NCI-H2196 treated with DMSO at 0.1 percent for 48 hours (cell line): ENCODE results near the gene CLUH.
"Not testable (repeated sequence)": the region's sequence is repeated elsewhere in the genome, so short reads cannot be mapped to it uniquely, and the experiment has no call there.

Experiments
- DNase-seq: peaks from one replicate; lab custom pipeline; 2025; ENCODE audit not compliant: unreplicated experiment; lab: John Stamatoyannopoulos, UW

The CLUH gene

DNA sequence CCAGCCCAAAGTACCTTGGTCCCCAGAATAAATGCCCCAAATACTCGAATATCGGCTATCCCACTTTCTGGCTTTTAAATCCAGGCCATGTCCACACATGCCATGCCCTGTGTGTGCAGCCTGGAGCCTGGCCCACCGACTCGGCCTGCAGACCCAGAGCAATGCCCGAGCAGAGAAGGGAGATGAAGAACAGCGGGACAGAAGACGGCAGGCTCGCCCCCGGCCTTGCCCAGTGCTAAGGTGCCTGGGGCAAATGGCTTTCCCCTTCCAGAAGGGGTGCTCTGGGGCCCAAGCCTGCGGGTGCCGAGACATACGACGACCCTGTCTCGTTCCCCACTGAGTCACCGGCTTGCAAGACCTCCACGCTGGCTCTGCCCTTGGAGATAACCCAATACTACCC, 8.0 kb downstream of the CLUH start:
- DNase-seq, result no peak

DNA sequence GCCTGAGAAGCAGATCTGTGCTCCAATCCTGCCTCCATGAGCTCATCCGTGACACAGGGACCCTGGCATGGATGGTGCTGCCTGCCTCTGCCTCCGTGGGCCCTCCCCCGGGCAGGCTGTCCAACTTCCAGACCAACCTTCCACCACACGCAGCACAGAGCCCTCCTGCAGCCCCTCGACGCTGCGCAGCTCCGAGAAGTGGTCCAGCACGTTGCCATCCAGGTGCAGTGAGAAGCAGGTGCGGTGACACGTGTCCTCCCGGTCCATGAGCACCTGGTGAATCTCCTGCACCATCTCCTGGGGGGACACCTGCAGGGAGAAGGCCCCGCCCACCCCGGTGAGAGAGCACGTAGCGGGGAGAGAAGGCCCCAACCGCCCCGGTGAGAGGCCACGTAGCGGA, 8.4 kb downstream of the CLUH start:
- no peak for DNase-seq

DNA sequence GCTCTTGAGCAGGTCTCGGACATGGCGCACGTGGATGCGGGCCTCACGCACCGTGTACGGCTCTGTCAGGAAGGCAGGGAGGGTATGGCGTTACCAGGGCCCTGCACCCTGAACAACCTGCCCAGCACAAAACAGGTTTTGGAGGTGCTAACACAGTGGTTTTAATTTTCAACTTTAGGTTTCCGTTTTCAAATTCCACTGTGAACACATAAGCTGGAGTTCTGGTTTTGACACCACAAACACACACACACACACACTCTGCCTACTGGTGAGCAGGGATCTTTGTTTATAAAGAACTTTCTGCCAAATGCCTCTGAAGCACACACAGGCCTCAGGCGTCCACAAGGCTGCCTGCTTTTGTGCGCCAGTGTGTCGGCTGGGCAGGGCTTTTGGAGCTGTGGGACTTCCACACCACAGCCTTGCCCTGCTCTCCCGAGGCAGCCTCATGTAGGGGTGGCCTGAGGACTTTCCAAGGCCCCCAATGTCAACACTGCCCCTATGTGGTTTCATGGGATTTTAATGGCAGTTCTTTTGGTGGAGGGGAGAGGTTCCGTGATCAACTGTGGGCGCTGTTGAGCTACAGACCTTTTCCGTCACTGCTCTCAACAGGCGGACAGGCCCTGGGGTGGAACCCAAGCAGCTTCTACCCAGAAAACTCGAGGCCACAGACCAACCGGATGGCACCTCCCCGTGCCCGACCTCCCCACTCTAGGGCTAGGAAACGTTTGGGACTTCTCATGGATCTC, 9.4 kb downstream of the CLUH start:
- no peak for DNase-seq

DNA sequence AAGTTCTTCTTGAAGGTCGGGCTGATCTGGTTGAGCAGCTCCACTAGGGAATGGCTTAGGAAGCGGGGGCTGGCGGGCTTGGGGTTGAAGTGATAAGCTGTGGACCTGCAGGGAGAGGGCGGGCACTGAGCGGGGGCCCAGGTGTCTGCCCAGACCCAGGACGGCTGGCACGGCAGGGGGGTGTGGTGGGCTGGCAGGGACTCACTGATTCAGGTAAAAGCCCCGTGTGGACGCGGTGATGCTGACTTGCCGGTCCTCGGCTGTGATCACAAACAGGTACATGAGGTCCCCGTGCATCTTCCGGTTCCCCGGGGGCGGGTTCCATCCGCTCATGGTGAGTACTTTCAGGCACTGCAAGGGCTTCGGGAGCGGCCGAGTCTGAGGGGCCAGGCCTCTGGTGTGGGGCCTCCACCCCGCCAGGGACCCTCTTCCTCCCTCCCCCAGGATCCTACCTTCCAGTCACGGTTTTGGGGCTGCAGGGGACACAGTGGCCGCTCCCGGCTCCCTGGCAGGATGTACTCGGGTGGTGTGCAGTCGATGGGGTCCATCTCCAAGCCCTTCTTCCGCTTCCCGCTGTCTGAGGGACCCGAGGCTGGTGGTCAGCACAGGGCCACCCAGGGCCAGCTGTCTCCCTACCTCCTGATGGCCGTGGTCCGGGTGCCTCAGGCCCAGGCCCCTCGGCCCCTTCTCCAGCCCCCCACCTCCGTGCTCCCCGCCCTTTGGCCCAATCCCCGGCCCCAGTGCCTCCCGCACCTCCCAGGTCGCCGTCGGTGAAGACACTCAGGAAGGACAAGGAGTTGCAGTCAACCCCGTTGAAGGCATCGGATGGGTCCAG, 10.2 kb downstream of the CLUH start:
- no peak for DNase-seq

DNA sequence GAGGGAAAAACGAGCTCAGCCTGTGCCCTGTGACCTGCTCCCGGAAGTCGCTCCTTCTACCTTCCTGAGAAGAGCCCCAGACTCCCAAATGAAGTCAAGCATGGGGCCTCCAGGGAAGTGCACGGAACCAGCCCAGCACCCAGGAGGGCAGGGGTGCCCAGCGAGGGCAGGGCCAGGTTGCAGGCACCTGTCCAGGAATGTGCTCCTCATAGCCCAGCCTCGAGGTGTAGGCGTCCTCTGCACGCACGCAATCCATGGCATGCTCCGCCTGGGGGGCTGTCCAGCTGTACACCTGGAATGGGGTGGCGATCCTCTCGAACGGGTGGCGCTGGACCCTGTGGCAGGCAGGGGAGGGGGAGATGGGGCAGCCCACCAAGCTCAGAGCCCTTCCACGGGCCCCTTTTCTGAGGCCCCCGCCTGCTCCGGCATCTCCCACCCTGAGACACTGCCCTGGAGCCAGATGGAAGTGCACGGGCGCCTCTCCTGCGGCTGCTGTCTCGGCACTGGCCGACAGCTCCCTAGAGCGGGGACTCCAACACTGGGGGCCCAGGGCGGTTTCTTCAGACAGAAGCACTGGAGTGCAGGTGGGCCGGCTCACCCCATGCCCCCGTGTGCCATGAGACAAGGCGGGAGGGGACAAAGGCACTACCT, 10.9 kb downstream of the CLUH start:
- peak; percentile 100 for DNase-seq

DNA sequence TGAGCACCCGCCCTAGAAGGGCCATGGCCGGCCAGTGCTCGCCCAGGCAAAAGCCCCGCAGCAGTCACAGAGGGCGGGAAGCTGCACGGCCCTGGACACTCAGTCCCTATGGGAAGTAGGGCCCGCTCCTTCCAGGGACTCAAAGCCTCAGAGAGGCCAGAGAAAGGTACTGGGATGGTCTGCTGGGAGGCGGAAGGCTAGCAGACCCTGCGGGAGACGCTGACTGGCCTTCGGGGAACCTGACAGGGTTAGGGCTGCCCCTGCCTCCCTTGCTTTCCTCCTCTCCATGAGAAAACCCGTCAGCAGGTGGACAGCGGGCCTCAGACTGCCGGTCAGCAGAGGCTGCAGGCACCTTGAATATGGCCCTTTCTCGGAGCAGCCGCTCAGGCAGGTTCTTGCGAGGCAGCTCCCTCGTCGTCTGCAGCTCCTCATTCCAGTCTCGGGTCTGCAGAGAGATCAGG, 11.5 kb downstream of the CLUH start:
- no peak for DNase-seq

DNA sequence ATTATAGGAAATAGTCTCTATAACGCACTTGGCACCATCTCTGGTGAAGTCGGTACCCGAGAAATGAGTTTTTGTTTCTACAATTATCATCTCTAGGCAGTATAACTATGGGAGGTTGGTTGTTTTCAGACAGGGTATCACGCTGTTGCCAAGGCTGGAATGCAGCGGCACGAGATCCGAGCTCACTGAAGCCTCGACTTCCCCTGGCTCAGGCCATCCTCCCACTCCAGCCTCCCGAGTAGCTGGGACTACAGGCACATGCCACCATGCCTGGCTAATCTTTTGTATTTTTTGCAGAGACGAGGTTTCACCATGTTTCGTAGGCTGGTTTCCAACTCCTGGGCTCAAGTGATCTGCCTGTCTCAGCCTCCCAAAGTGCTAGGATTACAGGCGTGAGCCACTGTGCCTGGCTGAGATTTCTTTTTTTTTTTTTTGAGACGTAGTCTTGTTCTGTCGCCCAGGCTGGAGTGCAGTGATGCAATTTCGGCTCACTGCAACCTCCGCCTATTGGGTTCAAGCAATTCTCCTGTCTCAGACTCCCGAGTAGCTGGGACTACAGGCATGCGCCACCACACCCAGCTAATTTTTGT, 12.3 kb downstream of the CLUH start:
- not testable (repeated sequence) for DNase-seq

DNA sequence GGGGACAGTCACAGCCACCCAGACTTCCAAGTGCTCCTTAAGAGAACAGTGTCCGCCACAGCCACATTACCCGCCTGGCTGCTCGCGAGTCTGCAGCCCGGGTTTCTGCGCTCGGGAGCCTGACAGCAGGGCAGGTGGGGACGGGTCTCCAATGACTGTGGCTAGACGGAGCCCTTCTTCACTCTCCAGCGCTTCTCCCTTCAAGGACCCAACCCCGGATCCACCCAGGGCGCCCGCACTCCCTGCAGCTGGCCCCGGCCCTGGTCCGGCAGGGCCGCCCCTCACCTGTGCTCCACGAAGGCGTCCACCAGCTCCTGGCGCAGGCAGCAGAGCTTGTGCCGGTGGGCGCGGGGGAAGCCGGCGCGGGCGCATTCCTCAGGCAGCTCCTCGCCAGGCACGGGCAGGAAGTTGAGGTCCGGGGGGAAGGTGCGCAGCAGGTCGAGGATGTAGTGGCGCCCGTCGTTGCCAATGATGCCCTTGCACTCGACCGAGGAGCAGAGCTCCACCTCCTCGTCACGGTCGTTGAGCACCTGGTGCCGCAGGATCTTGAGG, 13.9 kb downstream of the CLUH start:
- no peak for DNase-seq

DNA sequence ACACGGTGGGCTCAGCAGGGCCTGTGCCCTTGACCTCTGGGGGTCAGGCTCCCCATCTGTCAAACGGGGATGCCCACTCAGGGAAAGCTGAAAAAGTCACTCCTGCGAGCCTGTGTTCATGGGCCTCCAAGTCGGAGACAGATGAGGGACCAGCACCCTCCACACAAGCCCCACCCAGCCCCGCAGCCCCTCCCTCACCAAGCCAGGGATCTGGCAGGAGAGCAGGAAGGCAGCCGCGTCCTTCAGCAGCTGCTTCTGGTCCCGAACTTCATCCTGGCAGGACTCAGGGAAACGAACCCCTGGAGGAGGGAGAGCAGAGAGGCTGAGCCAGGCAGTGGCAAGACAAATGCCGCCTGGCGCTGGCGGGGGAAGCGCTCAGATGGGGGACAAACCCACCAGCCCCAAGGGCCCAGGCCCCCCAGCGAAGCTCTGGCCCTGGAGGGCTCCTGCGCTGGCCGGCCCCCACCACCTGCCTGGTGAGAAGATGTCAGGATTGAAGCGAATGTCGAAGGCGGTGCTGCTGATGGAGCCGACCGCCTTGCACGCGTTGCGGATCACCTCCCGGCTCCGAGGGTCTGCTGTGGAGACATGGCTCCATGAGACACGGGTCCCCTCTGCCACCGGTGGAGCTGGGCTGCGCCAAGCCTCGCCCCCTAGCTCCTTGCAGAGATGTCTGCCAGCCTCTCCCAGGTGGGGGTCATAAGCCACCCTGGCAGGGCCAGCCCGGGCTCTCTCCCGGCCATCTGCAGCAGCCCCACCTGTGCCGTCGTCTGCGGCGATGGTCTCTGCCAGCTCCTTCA, 15.4 kb downstream of the CLUH start:
- DNase-seq, result no peak

DNA sequence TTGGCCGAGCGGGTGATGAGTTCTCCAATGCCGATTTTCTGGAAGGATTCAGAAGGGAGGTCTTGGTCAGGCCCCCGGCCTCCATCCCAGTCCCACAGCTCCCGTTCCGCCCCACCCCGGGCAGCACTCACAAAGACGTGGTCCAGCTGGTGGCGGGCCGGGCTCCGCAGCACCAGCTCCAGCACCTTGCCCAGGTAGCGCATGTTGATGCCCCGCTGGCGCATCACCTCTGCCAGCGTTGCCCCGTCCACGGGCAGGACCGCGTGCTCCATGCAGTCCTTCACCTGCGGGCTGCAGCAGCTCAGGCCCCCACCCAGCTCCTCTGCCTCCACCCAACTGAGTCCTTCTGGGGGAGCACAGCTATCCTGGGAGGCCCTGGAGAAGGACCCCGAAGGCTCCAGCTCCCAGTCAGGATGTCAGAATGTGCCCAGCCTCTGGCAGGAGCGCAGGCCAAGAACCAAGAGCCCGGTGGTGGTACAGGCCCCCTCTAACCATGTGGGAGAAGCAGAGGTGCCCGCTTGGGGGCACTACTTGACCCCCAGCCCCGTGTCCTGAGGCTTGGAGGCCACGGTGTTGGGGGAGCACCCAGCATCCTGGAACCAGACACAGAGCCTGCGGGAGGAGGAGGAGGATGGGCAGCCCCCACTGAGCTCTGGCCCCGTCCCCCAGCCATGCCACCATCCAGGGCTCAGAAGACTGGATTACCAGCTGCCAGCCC, 16.2 kb downstream of the CLUH start:
- no peak for DNase-seq

DNA sequence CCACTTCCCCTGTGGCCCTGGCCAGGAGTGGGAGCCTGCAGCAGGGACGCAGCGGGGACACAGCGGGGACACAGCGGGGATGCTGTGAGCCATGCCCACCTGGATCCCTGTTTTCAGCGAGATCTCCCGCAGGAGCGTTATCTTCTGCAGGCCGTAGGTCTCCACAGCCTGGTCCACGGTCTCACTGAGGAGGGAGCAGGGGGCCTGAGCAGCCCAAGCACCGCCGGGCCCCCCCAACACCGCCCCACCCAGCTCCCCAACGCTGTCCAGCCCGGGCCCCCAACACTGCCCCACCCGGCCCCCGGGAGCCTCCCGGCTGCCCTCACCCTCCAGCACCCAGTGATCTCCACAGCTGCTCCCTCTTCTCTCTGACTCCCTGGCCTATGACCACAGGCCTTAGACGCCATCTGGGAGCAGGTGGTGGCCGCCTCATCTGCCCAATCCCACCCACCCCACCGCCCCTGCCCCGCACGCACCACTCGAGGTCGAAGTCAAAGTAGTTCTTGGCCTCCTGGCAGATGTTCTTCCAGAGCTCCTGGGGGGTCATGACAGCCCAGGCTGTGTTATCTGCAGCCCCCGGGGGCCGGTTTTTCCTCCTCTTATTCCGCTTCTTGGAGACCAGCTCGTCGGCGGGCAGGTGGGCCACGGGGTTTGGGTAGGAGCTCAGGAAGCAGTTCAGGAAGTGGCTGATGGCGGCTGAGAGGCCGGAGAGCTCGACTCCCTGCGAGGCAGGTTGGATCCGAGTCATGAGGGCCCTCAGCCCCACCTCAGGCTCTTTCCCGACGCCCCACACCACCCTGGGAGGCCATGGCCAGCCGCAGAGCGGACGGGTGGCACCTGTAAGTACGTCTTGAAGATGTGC, 17.0 kb downstream of the CLUH start:
- DNase-seq, result no peak

DNA sequence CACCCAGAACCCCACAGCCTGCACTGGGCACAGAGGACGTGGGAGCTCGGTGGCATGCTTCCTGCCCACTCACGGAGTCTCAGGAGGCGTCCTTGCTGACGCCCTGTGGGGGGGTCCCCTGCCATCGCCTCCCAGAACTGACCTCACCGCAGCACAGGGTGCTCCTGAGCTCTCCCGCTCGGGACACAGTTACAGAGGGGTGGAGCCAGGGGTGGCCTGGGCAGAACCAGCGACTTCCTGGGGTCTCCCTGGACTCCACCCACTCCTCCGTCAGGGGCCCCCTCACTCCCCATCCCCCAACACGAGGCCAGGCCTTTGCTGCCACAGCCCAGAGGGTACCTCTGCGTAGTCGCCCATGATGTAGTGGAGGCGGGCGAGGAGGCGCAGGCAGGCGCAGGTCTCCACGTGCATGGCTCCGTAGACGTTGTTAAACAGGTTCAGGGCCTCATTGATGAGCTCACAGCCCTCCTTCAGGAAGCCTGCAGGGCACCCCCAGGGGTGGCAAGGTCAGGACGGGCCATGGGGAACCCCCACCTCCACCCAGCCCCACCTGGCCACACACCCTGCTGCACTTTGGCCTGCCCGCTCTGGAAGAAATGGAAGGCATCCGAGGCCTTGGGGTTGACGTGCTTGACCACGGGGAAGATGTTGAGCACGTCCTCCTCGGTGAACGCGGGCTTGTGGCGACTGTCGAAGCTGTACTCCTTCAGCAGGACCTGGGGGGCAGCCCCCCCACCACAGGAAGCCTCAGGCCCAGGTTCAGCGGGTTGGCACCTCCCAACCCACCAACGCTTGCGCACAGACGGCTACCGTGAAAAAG, 17.8 kb downstream of the CLUH start:
- DNase-seq, result no peak

DNA sequence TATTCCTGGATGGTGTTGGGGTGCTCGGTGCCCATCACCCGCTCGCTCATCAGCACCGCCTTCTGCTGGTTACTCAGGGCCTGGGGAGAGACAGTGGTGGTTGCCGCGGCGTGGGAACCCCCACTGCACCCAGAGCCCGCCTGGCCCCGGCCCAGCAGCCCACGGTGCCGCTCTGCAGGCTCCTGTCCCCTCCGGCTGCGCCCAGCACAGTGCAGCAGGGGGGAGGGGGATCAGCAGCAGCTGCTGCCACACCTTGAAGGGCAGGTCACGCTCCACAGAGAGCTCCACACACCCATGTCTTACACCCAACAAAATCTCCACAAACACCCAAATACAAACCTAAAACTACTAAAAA, 18.8 kb downstream of the CLUH start:
- DNase-seq, result no peak

DNA sequence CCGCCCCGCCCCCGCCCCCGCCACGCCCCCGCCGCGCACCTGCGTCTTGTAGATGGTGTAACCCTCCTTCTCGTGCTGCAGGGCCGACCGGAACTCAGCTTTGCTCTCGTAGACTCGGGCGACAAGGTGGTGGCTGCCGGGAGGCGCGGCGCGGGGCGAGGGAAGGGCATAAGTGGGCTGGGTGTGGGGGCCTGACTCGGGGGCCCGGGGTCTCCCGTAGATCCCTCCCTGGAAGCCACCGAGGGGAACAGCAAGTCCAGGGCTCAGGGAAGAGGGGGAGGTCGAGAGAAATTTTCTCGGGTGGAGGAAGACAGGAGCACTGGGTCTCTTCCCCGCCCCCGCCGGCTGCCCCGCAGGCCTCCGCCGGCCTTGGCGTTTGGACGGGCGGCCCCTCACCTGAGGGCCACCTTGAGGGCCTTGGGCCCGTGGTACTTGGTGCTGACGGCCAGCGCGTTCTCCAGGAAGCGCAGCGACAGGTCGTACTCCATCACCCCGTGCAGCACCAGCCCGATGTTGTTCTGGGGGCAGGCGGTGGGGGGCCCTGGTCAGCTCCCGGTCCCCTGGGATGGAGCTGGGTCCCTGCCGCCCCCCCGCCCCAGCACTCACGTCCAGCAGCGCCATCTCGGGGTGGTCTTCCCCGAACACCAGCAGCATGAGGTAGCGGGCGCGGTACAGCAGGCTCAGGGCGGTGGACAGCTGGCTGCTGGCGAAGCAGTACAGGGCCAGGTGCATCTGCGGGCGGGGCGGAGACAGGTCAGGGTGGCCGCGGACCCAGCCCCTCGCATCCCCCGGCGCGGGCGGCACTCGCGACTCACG, 19.4 kb downstream of the CLUH start:
- DNase-seq, result no peak

DNA sequence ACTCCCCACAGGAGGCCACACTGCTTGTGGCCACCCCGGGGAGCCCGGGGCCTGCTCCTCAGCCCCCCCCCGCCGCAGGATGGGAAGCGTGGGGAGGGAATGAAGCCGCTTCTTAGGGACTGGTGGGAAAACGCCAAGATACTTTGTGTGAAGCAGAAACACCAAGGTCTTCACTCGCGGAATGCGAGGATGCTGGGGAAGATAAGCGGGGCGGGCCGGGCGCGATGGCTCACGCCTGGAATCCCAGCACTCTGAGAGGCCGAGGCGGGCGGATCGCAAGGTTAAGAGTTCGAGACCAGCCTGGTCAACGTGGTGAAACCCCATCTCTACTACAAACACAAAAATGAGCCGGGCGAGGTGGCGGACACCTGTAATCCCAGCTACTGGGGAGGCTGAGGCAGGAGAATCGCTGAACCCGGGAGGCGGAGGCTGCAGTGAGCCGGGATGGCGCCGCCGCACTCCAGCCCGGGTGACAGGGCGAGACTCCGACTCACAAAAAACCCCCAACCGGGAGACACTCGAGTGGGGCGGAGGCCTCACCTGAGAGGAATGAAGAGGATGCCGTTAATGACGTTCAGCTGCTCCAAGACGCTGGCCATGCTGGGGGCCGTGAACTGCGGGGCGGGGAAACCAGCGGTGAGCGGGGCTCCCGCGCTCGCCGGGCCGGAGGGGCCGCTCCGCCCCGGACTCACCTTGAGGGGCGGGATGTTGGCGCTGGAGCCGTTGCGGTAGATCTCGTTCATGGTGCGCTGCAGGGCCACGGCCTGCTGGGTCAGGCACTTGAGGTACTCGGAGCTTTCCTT, 20.3 kb downstream of the CLUH start:
- DNase-seq, result no peak
